Mammary epithelial cell (primary cell): Measurements from ENCODE around the gene ABCG1.

Experiments used
- EZH2 ChIP-seq: IDR thresholded peaks from 2 replicates; pipeline ENCODE4 v1.6.1; 2012; ENCODE audit warnings: low read length, inconsistent platforms, borderline replicate concordance
- TF ChIP-seq, protein P1 (sequence below), 2 donors: IDR thresholded peaks in 1 of 2; conservative IDR thresholded peaks in 1 of 2; 2 replicates each; pipeline ENCODE4 v1.5.1; 2011 to 2012; ENCODE audit warnings: inconsistent platforms in 2 of 2, low read length in 2 of 2, mild to moderate bottlenecking in 2 of 2, control low read depth in 1 of 2, low read depth in 1 of 2; ENCODE audit not compliant: insufficient read depth in 1 of 2; ENCODE audit errors: extremely low read depth in 1 of 2

DNA sequence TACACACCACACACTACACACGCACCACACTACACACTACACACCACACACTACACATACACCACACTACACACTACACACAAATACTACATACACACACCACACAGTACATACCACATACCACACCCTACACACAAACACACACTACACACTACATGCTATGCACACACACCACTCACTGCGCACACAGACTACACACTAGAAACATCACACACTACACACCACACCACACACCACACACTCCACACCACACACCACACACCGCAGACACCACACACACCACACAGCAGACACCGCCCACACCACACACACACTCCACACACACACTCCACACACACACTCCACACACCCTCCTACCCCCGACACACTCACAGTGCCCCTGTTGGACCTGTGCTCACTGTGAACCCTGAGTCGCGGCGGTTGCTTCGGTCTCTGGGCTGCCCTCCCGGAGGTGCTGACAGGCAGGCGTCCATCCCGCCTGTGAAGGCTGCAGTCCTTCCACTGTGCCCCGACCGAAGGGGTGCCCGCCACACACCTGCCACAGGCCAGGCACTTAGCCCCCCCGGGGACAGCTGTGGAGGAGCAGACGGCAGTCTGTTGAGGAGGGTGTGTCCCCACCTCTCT is 74.8 kb downstream of the ABCG1 start:
- TF ChIP-seq, protein P1, sequence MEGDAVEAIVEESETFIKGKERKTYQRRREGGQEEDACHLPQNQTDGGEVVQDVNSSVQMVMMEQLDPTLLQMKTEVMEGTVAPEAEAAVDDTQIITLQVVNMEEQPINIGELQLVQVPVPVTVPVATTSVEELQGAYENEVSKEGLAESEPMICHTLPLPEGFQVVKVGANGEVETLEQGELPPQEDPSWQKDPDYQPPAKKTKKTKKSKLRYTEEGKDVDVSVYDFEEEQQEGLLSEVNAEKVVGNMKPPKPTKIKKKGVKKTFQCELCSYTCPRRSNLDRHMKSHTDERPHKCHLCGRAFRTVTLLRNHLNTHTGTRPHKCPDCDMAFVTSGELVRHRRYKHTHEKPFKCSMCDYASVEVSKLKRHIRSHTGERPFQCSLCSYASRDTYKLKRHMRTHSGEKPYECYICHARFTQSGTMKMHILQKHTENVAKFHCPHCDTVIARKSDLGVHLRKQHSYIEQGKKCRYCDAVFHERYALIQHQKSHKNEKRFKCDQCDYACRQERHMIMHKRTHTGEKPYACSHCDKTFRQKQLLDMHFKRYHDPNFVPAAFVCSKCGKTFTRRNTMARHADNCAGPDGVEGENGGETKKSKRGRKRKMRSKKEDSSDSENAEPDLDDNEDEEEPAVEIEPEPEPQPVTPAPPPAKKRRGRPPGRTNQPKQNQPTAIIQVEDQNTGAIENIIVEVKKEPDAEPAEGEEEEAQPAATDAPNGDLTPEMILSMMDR (conservative IDR thresholded peaks at IDR 0.05 in 1 of 2, IDR thresholded peaks at IDR 0.05 in 1 of 2; ENCODE audit: extremely low read depth in 1 of 2, insufficient read depth in 1 of 2, low read depth in 1 of 2, low read length in 2 of 2): no peak
- TF ChIP-seq EZH2: no peak
